Naive B cell (primary cell): ENCODE data around the gene ERCC6. TPM values are rescaled to one million over a fixed set of nuclear protein-coding genes. Genes with fewer than 3 reads are reported as not detected.

ENCODE experiments used
- ATAC-seq, 2 donors: fragments of 150-1000 bp; cut with Tn5 transposase; 2 replicates each; pipeline ENCODE4 v1.10.0; 2021; ENCODE audit warnings: low read depth in 2 of 2, mild to moderate bottlenecking in 2 of 2, moderate library complexity in 2 of 2
- DNase-seq: peaks from one replicate; pipeline ENCODE4 v3.0.0; 2022
- H3K27ac Mint-ChIP-seq, 6 donors: one replicate each; pipeline ENCODE4 v1.8.0; 2020 to 2022; ENCODE audit warnings: mild to moderate bottlenecking in 6 of 6, mixed read lengths in 6 of 6, moderate library complexity in 5 of 6, inconsistent platforms in 2 of 6
- H3K27me3 Mint-ChIP-seq, 3 donors: one replicate each; pipeline ENCODE4 v1.8.0; 2021 to 2022; ENCODE audit warnings: mixed read lengths in 3 of 3, mild to moderate bottlenecking in 1 of 3
- H3K36me3 Mint-ChIP-seq, 2 donors: one replicate each; pipeline ENCODE4 v1.8.0; 2020 to 2022; ENCODE audit warnings: mixed read lengths in 2 of 2, inconsistent platforms in 1 of 2, mild to moderate bottlenecking in 1 of 2
- H3K4me1 Mint-ChIP-seq, 3 donors: one replicate each; pipeline ENCODE4 v1.8.0; 2020 to 2022; ENCODE audit warnings: mixed read lengths in 3 of 3, inconsistent platforms in 1 of 3, mild to moderate bottlenecking in 1 of 3, moderate library complexity in 1 of 3
- H3K4me3 Mint-ChIP-seq, 8 donors: one replicate each; pipeline ENCODE4 v1.8.0; 2020 to 2022; ENCODE audit warnings: mild to moderate bottlenecking in 8 of 8, mixed read lengths in 8 of 8, moderate library complexity in 8 of 8, inconsistent platforms in 2 of 8
- H3K9me3 Mint-ChIP-seq, 7 donors: one replicate each; pipeline ENCODE4 v1.8.0; 2020 to 2022; ENCODE audit warnings: mixed read lengths in 7 of 7, mild to moderate bottlenecking in 5 of 7, inconsistent platforms in 2 of 7, moderate library complexity in 1 of 7
- polyA plus RNA-seq, 6 donors: library from polyadenylated mRNA; unstranded; fragments of 300-500 nt; fragmentation: Illumina TruSeq; gene quantifications; one replicate each; pipeline ENCODE4 v1.2.3, GENCODE V29; 2021; ENCODE audit warnings: low read depth in 6 of 6

ERCC6 gene
- polyA plus RNA-seq, 6 donors from 2014 or later = 8.6 to 19.0 (median 12.8) TPM

- Mint-ChIP-seq H3K4me1 (peaks cover 0 to 6% (median 0%) of the 10 kb centered on the region in 3 donors), H3K27ac (peak overlapping the region in 1 of 6 donors; percentile 28), H3K4me3 (no peak overlapping the region), H3K9me3 (no peaks in the 10 kb centered on the region), H3K27me3 (no peaks in the 10 kb centered on the region), H3K36me3 (peaks cover 17 to 39% of the 10 kb centered on the region in 2 donors)
- DNase-seq (no peak), ATAC-seq (no peak)
Observed at GRCh38 chr10:49499305-49499851, 39.5 kb downstream of the ERCC6 start.

GRCh38 chr10:49498425-49498824 lies 40.5 kb downstream of the ERCC6 start:
- H3K27me3 Mint-ChIP-seq = no peaks in the 10 kb centered on the region
- no peak for ATAC-seq
- H3K36me3 Mint-ChIP-seq = peaks cover 17 to 39% of the 10 kb centered on the region in 2 donors
- H3K27ac Mint-ChIP-seq = no peak overlapping the region
- H3K4me3 Mint-ChIP-seq = no peak overlapping the region
- H3K4me1 Mint-ChIP-seq = peaks cover 0 to 8% (median 0%) of the 10 kb centered on the region in 3 donors
- DNase-seq = no peak
- H3K9me3 Mint-ChIP-seq = no peaks in the 10 kb centered on the region

GRCh38 chr10:49497358-49497757 lies 41.6 kb downstream of the ERCC6 start:
- Mint-ChIP-seq H3K27ac (no peak overlapping the region), H3K4me1 (peaks cover 0 to 8% (median 0%) of the 10 kb centered on the region in 3 donors), H3K9me3 (no peaks in the 10 kb centered on the region), H3K36me3 (peaks cover 13 to 46% of the 10 kb centered on the region in 2 donors), H3K27me3 (no peaks in the 10 kb centered on the region), H3K4me3 (no peak overlapping the region)
- ATAC-seq (no peak), DNase-seq (no peak)

- H3K4me1 Mint-ChIP-seq = no peaks in the 10 kb centered on the region
- H3K27ac Mint-ChIP-seq = peak overlapping the region in 1 of 6 donors; percentile 15
- no peaks in the 10 kb centered on the region for H3K27me3 Mint-ChIP-seq
- peaks cover 0 to 1% (median 0%) of the 10 kb centered on the region in 7 donors for H3K9me3 Mint-ChIP-seq
- DNase-seq (no peak), ATAC-seq (no peak)
- H3K36me3 Mint-ChIP-seq = peaks cover 19 to 24% of the 10 kb centered on the region in 2 donors
- no peak overlapping the region for H3K4me3 Mint-ChIP-seq
Observed at GRCh38 chr10:49488056-49488717, 50.7 kb downstream of the ERCC6 start.

- H3K36me3 Mint-ChIP-seq = peaks cover 27 to 33% of the 10 kb centered on the region in 2 donors
- peaks cover 0 to 2% (median 0%) of the 10 kb centered on the region in 3 donors for H3K4me1 Mint-ChIP-seq
- ATAC-seq (no peak), DNase-seq (no peak)
- H3K9me3 Mint-ChIP-seq = peaks cover 0 to 1% (median 0%) of the 10 kb centered on the region in 7 donors
- H3K27me3 Mint-ChIP-seq = no peaks in the 10 kb centered on the region
- no peak overlapping the region for H3K4me3 Mint-ChIP-seq
- no peak overlapping the region for H3K27ac Mint-ChIP-seq
Observed at GRCh38 chr10:49486738-49487137, 52.2 kb downstream of the ERCC6 start.

- Mint-ChIP-seq H3K4me3 (no peak overlapping the region), H3K9me3 (peaks cover 0 to 1% (median 0%) of the 10 kb centered on the region in 7 donors), H3K4me1 (peaks cover 0 to 5% (median 0%) of the 10 kb centered on the region in 3 donors), H3K27me3 (no peaks in the 10 kb centered on the region), H3K36me3 (peaks cover 29 to 32% of the 10 kb centered on the region in 2 donors), H3K27ac (no peak overlapping the region)
- ATAC-seq (no peak), DNase-seq (no peak)
Observed at GRCh38 chr10:49486009-49486408, 52.9 kb downstream of the ERCC6 start.

- Mint-ChIP-seq H3K27ac (no peak overlapping the region), H3K4me1 (peaks cover 0 to 5% (median 0%) of the 10 kb centered on the region in 3 donors), H3K36me3 (peaks cover 34 to 46% of the 10 kb centered on the region in 2 donors), H3K4me3 (no peak overlapping the region), H3K27me3 (no peaks in the 10 kb centered on the region), H3K9me3 (peaks cover 0 to 1% (median 0%) of the 10 kb centered on the region in 7 donors)
- no peak for DNase-seq
- no peak for ATAC-seq
Observed at GRCh38 chr10:49484486-49485235, 54.3 kb downstream of the ERCC6 start.

GRCh38 chr10:49478819-49479218 lies 60.1 kb downstream of the ERCC6 start:
- H3K27ac Mint-ChIP-seq = no peak overlapping the region
- H3K4me3 Mint-ChIP-seq = no peak overlapping the region
- peaks cover 0 to 9% (median 5%) of the 10 kb centered on the region in 3 donors for H3K4me1 Mint-ChIP-seq
- H3K9me3 Mint-ChIP-seq = no peaks in the 10 kb centered on the region
- ATAC-seq (no peak), DNase-seq (no peak)
- no peaks in the 10 kb centered on the region for H3K27me3 Mint-ChIP-seq
- peaks cover 57 to 58% of the 10 kb centered on the region in 2 donors for H3K36me3 Mint-ChIP-seq

GRCh38 chr10:49474901-49475300 lies 64.0 kb downstream of the ERCC6 start:
- ATAC-seq (no peak), DNase-seq (no peak)
- Mint-ChIP-seq H3K4me1 (peaks cover 0 to 9% (median 0%) of the 10 kb centered on the region in 3 donors), H3K4me3 (no peak overlapping the region), H3K36me3 (peaks cover 55 to 65% of the 10 kb centered on the region in 2 donors), H3K9me3 (no peaks in the 10 kb centered on the region), H3K27me3 (no peaks in the 10 kb centered on the region), H3K27ac (no peak overlapping the region)

- H3K4me3 Mint-ChIP-seq = no peak overlapping the region
- H3K4me1 Mint-ChIP-seq = no peaks in the 10 kb centered on the region
- peak overlapping the region in 1 of 6 donors; percentile 22 for H3K27ac Mint-ChIP-seq
- H3K9me3 Mint-ChIP-seq = no peaks in the 10 kb centered on the region
- DNase-seq (no peak), ATAC-seq (no peak)
- H3K27me3 Mint-ChIP-seq = no peaks in the 10 kb centered on the region
- peaks cover 54 to 63% of the 10 kb centered on the region in 2 donors for H3K36me3 Mint-ChIP-seq
Observed at GRCh38 chr10:49471532-49471931, 67.4 kb downstream of the ERCC6 start.

- Mint-ChIP-seq H3K27ac (no peak overlapping the region), H3K4me1 (no peaks in the 10 kb centered on the region), H3K9me3 (peaks cover 7 to 21% (median 11%) of the 10 kb centered on the region in 7 donors), H3K4me3 (no peak overlapping the region), H3K27me3 (no peaks in the 10 kb centered on the region), H3K36me3 (peaks cover 68% of the 10 kb centered on the region in 2 donors)
- ATAC-seq (no peak), DNase-seq (no peak)
Observed at GRCh38 chr10:49465736-49466135, 73.2 kb downstream of the ERCC6 start.
